Measurements from ENCODE around the gene FBXL16. TPM values are rescaled to one million over a fixed set of nuclear protein-coding genes. Genes with fewer than 3 reads are reported as not detected.
A peak's percentile ranks its signal among the peaks of the same experiment; 100 is the strongest.

FBXL16 gene
- total and polyA plus RNA-seq, 2 of the 13 experiments (the other 11 are each of a cell fraction or from before 2014, with no cell fraction given) = 0.22 to 2.0 TPM

GRCh38 chr16:727291-727977 is 21.8 kb upstream of the FBXL16 start (continued):
- no peak for TF ChIP-seq ZNF569 (CRISPR knock-in tag; IDR thresholded peaks at IDR 0.05; ENCODE audit: borderline replicate concordance)
- no peak for TF ChIP-seq IKZF1 (IDR thresholded peaks at IDR 0.05)
- TF ChIP-seq CHD2 (IDR thresholded peaks at IDR 0.05; ENCODE audit: low read depth, low read length) = no peak
- no peak for TF ChIP-seq FOXP1 (IDR thresholded peaks at IDR 0.05)
- TF ChIP-seq FOXP1 (CRISPR knock-in tag; IDR thresholded peaks at IDR 0.05) = no peak
- TF ChIP-seq NFYC (CRISPR knock-in tag; IDR thresholded peaks at IDR 0.05) = no peak
- TF ChIP-seq ZNF256 (CRISPR knock-in tag; conservative IDR thresholded peaks at IDR 0.05) = no peak
- TF ChIP-seq SIN3A (IDR thresholded peaks at IDR 0.05; ENCODE audit: borderline replicate concordance, low read depth, low read length) = no peak; the same call in 1 of the 2 replicates
- TF ChIP-seq ZNF597 (CRISPR knock-in tag; IDR thresholded peaks at IDR 0.05) = no peak
- TF ChIP-seq DPF2 (CRISPR knock-in tag; IDR thresholded peaks at IDR 0.05; ENCODE audit: borderline replicate concordance, low read depth) = no peak
- peak; percentile 34; the same call in 1 of the 2 replicates for TF ChIP-seq ZBTB38 (CRISPR knock-in tag; IDR thresholded peaks at IDR 0.05)
- no peak for TF ChIP-seq ZNF333 (CRISPR knock-in tag; IDR thresholded peaks at IDR 0.05; ENCODE audit: borderline replicate concordance)
- TF ChIP-seq FOXA1 (IDR thresholded peaks at IDR 0.05) = no peak
- TF ChIP-seq FOXA1 (CRISPR knock-in tag; IDR thresholded peaks at IDR 0.05) = 0 out of 2 replicates have a peak, but pooled peaks have one; percentile 20
- no peak for TF ChIP-seq YY1 (IDR thresholded peaks at IDR 0.05; ENCODE audit: insufficient read depth, insufficient replicate concordance, low read depth, low read length)
- no peak for TF ChIP-seq ZNF101 (CRISPR knock-in tag; IDR thresholded peaks at IDR 0.05; ENCODE audit: borderline replicate concordance, low read depth)
- no peak for TF ChIP-seq HMGA1 (CRISPR knock-in tag; conservative IDR thresholded peaks at IDR 0.05)
- 0 out of 2 replicates have a peak, but pooled peaks have one; percentile 8 for TF ChIP-seq ELF3 (CRISPR knock-in tag; IDR thresholded peaks at IDR 0.05)
- TF ChIP-seq ZSCAN22 (CRISPR knock-in tag; IDR thresholded peaks at IDR 0.05) = no peak
- TF ChIP-seq ZNF274 (CRISPR knock-in tag; IDR thresholded peaks at IDR 0.05) = no peak
- no peak for TF ChIP-seq ELF1 (CRISPR knock-in tag; IDR thresholded peaks at IDR 0.05)
- TF ChIP-seq ZNF543 (CRISPR knock-in tag; IDR thresholded peaks at IDR 0.05) = no peak
- no peak for TF ChIP-seq AHDC1 (CRISPR knock-in tag; IDR thresholded peaks at IDR 0.05; ENCODE audit: borderline replicate concordance)
- no peak for TF ChIP-seq IRF2 (CRISPR knock-in tag; IDR thresholded peaks at IDR 0.05)
- no peak for TF ChIP-seq ZFP1 (CRISPR knock-in tag; IDR thresholded peaks at IDR 0.05)
- no peak for TF ChIP-seq MEF2D (CRISPR knock-in tag; IDR thresholded peaks at IDR 0.05)
- TF ChIP-seq DRAP1 (CRISPR knock-in tag; IDR thresholded peaks at IDR 0.05) = no peak
